NCI-H2081 (cell line): ENCODE data around the gene OR13J1.
"Not testable (repeated sequence)": the region's sequence is repeated elsewhere in the genome, so short reads cannot be mapped to it uniquely, and the experiment has no call there.

Experiments used
- DNase-seq, 2 experiments: peaks; one replicate each; lab custom pipeline; 2025; lab: John Stamatoyannopoulos, UW

The OR13J1 gene

GRCh38 chr9:35870351-35870923, at the start of gene OR13J1:
Gene OR13J1, minus strand, starts transcription at chr9:35870401. Its CDS starts 0 bp downstream, at chr9:35870401.
- DNase-seq = no peak

GRCh38 chr9:35919212-35920008, 49.2 kb upstream of the OR13J1 start:
- no peak for DNase-seq

- DNase-seq = no peak
Observed at GRCh38 chr9:35918780-35919179, 48.6 kb upstream of the OR13J1 start.

GRCh38 chr9:35917261-35917660, 47.1 kb upstream of the OR13J1 start:
- DNase-seq = no peak

- DNase-seq = no peak
Observed at GRCh38 chr9:35915681-35916294, 45.6 kb upstream of the OR13J1 start.

- no peak for DNase-seq
Observed at GRCh38 chr9:35914301-35914807, 44.2 kb upstream of the OR13J1 start.

GRCh38 chr9:35913429-35913828, 43.2 kb upstream of the OR13J1 start:
- not testable (repeated sequence) for DNase-seq

GRCh38 chr9:35912791-35913400, 42.7 kb upstream of the OR13J1 start:
- no peak for DNase-seq

GRCh38 chr9:35911690-35912089, 41.5 kb upstream of the OR13J1 start:
- DNase-seq = no peak

GRCh38 chr9:35910613-35911359, 40.6 kb upstream of the OR13J1 start:
- DNase-seq = peak; percentile 58 to 60

GRCh38 chr9:35909687-35910612, 39.7 kb upstream of the OR13J1 start:
- DNase-seq = no peak

GRCh38 chr9:35909274-35909673, 39.1 kb upstream of the OR13J1 start, which contains the start of gene SPAAR:
Gene SPAAR, plus strand, starts transcription at chr9:35909490. Its CDS starts 974 bp downstream, at chr9:35910464.
- no peak for DNase-seq

GRCh38 chr9:35908504-35909125, 38.4 kb upstream of the OR13J1 start:
- no peak for DNase-seq

- peak; percentile 24 for DNase-seq
Observed at GRCh38 chr9:35907711-35908503, 37.7 kb upstream of the OR13J1 start.

- no peak for DNase-seq
Observed at GRCh38 chr9:35906923-35907699, 36.9 kb upstream of the OR13J1 start.

GRCh38 chr9:35905912-35906679, 35.9 kb upstream of the OR13J1 start, which contains the start of gene HRCT1:
Gene HRCT1, plus strand, starts transcription at chr9:35906202. Its CDS starts 86 bp downstream, at chr9:35906288.
- peak in 1 of 2 experiments; percentile 30 for DNase-seq

- DNase-seq = no peak
Observed at GRCh38 chr9:35905051-35905781, 35.0 kb upstream of the OR13J1 start.
